ENCODE data around the gene RBBP6. TPM values are rescaled to one million over a fixed set of nuclear protein-coding genes. Genes with fewer than 3 reads are reported as not detected.
"Not testable (repeated sequence)": the region's sequence is repeated elsewhere in the genome, so short reads cannot be mapped to it uniquely, and the experiment has no call there.

RBBP6 gene
- polyA plus RNA-seq, 4 donors = 20.7 to 54.3 (median 30.3) TPM

DNA sequence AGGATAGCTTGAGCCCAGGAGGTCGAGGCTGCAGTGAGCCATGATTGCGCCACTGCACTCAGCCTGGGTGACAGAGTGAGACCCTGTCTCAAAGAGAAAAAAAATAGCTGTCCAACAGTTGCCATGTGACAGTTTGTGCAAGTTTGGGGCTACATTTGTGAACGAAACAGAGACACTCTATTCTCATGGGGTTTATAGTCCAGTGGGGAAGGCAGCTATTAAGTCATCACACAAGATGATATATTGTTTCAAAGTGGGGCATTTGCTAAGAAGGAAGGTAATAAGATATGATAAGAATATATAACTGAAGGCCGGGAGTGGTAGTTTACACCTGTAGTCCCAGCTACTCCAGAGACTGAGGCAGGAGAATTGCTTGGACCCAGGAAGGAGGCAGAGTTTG, 73.3 kb downstream of the RBBP6 start:
- peaks cover 0 to 17% (median 12%) of the 10 kb centered on the region in 3 donors for H3K27me3 ChIP-seq (ENCODE audit: control insufficient read depth in 3 of 3, insufficient read depth in 3 of 3, low read length in 3 of 3)
- H3K27ac ChIP-seq (ENCODE audit: low read depth in 1 of 3, low read length in 2 of 3) = no peak overlapping the region
- no peaks in the 10 kb centered on the region for H3K36me3 ChIP-seq (ENCODE audit: control insufficient read depth in 3 of 3, insufficient read depth in 2 of 3, low read depth in 1 of 3, low read length in 3 of 3)
- no peaks in the 10 kb centered on the region for H3K4me1 ChIP-seq (ENCODE audit: control insufficient read depth in 3 of 3, insufficient read depth in 2 of 3, low read depth in 1 of 3, low read length in 2 of 3)
- DNase-seq (no peak), FAIRE-seq (no peak)
- 48 to 67% (median 52%) methylated on average over 4 of the region's 4 CpGs for WGBS, 3 donors
- H3K9me3 ChIP-seq (ENCODE audit: control insufficient read depth in 2 of 2, insufficient read depth in 1 of 2, low read depth in 1 of 2, low read length in 1 of 2) = no peaks in the 10 kb centered on the region
- H3K4me3 ChIP-seq (ENCODE audit: low read depth in 1 of 3, low read length in 3 of 3) = no peak overlapping the region

DNA sequence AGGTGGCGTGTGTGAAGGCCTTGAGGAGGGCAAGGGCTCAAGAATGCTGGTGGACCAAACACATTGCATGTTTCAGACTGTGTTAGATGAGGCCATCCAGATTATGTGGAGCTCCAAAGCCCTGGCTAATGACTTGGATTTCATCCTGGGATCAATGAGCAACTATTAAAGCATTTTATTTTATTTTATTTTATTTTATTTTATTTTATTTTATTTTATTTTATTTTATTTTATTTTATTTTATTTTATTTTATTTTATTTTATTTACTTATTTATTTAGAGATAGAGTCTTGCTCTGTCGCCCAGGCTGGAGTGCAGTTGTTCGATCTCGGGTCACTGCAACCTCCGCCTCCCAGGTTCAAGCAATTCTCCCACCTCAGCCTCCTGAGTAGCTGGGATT, 73.9 kb downstream of the RBBP6 start:
- 86 to 93% (median 92%) methylated on average over 5 of the region's 5 CpGs for WGBS, 3 donors
- H3K4me3 ChIP-seq (ENCODE audit: low read depth in 1 of 3, low read length in 3 of 3) = not testable (repeated sequence)
- peaks cover 0 to 17% (median 12%) of the 10 kb centered on the region in 3 donors for H3K27me3 ChIP-seq (ENCODE audit: control insufficient read depth in 3 of 3, insufficient read depth in 3 of 3, low read length in 3 of 3)

DNA sequence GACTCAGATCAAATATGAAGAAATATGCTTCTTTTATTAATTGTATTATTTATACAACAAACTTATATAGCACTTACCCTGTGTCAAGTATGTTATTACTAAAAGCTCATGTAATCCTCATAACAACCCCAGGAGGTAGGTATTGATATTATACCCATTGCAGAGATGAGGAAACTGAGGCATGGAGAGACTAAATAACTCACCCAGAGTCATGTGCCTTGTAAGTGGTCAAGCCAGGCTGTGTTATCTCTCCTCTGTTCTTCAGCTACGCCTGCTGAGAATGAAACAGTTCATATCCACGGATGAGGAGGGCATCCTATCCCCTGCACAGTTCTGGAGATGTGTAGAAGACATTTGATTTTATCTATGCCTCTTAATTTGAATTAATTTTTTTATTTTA, 78.1 kb downstream of the RBBP6 start:
- Histone ChIP-seq H3K27me3 (ENCODE audit: control insufficient read depth in 3 of 3, insufficient read depth in 3 of 3, low read length in 3 of 3) (peaks cover 0 to 2% (median 0%) of the 10 kb centered on the region in 3 donors), H3K9me3 (ENCODE audit: control insufficient read depth in 2 of 2, insufficient read depth in 1 of 2, low read depth in 1 of 2, low read length in 1 of 2) (no peaks in the 10 kb centered on the region), H3K4me1 (ENCODE audit: control insufficient read depth in 3 of 3, insufficient read depth in 2 of 3, low read depth in 1 of 3, low read length in 2 of 3) (no peaks in the 10 kb centered on the region), H3K4me3 (ENCODE audit: low read depth in 1 of 3, low read length in 3 of 3) (no peak overlapping the region), H3K27ac (ENCODE audit: low read depth in 1 of 3, low read length in 2 of 3) (no peak overlapping the region), H3K36me3 (ENCODE audit: control insufficient read depth in 3 of 3, insufficient read depth in 2 of 3, low read depth in 1 of 3, low read length in 3 of 3) (no peaks in the 10 kb centered on the region)
- DNase-seq = no peak
- WGBS, 3 donors = 71 to 89% (median 85%) methylated on average over 2 of the region's 2 CpGs
- FAIRE-seq = no peak

More for the DNA sequence above, 73.9 kb downstream of the RBBP6 start:
- H3K27ac ChIP-seq (ENCODE audit: low read depth in 1 of 3, low read length in 2 of 3); DNase-seq; H3K9me3 ChIP-seq (ENCODE audit: control insufficient read depth in 2 of 2, insufficient read depth in 1 of 2, low read depth in 1 of 2, low read length in 1 of 2); FAIRE-seq; H3K36me3 ChIP-seq (ENCODE audit: control insufficient read depth in 3 of 3, insufficient read depth in 2 of 3, low read depth in 1 of 3, low read length in 3 of 3); H3K4me1 ChIP-seq (ENCODE audit: control insufficient read depth in 3 of 3, insufficient read depth in 2 of 3, low read depth in 1 of 3, low read length in 2 of 3): not testable (repeated sequence)

Other genes with a start within 250 kb of the RBBP6 start
- 10 to 100 TPM in 3 of 4 donors, 1 to 10 TPM in 1; 8.1 to 39.8 (median 14.1) TPM for gene TNRC6A, start 190.1 kb downstream of the RBBP6 start, polyA plus RNA-seq

All from small intestine (tissue), 7 donors.